NCI-H460 (cell line): Measurements from ENCODE around the gene TRPT1. TPM values are rescaled to one million over a fixed set of nuclear protein-coding genes. Genes with fewer than 3 reads are reported as not detected.

Experiments
- DNase-seq: peaks from one replicate; pipeline ENCODE4 v3.0.0-alpha.2; 2016; ENCODE audit warnings: low read depth; ENCODE audit errors: extremely low read depth
- total RNA-seq: library from RNA; depleted of rRNA; stranded (reverse); fragments of >200 nt; shearing (Covaris generic); gene quantifications from 2 replicates; pipeline ENCODE4 v1.2.3, GENCODE V29; 2014

TRPT1 gene
- total RNA-seq, 1 experiment from 2014 or later = 14.5 TPM

DNA sequence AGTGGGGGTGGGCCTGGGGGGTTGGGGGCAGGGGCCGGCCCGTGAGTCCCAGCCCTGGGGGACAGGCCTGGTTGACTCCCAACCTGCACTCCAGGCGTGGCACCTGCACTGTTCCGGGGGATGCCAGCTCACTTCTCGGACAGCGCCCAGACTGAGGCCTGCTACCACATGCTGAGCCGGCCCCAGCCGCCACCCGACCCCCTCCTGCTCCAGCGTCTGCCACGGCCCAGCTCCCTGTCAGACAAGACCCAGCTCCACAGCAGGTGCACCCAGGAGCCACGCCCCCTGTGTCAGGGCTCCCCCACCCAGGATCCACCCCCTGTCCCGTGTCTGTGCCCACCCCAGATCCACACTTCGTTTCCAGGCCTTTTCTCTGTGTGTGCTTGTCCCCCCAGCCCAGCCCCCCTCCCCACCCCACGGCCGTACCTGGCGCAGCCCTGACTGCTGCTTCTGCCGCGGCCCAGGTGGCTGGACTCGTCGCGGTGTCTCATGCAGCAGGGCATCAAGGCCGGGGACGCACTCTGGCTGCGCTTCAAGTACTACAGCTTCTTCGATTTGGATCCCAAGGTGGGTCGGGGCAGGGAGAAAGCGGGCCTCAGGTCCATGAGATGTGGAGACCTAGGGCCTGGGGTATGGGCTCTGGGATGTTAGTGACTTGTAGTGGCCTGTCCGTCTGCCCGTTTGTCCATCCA is 14.7 kb downstream of the TRPT1 start:
- DNase-seq = no peak

DNA sequence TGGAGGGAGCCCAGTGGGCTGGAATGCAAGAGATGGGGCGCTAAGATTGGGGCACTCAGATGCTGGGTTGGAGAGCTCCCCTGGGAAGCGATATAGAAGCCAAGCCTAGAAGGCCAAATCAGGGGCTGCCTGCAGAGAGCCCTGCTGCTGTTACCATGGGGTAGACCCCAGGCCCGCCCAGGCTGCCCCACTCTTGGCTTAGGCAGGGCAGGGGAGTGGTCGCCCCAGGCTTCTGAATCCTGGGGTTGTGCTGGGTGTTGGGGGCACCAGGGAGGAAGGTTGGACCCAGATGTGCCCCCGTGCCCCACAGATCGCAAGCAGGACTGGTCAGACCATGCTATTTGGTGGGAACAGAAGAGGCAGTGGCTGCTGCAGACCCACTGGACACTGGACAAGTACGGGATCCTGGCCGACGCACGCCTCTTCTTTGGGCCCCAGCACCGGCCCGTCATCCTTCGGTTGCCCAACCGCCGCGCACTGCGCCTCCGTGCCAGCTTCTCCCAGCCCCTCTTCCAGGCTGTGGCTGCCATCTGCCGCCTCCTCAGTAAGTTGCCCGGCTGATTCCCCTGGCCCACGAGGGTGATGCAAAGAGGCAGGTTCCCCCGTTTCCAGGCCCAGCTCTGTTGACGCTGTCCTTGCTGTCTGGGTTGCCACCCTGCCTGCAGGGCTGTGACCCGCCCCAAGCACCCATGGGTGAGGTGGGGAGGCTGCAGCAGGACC is 15.5 kb downstream of the TRPT1 start:
- no peak for DNase-seq

DNA sequence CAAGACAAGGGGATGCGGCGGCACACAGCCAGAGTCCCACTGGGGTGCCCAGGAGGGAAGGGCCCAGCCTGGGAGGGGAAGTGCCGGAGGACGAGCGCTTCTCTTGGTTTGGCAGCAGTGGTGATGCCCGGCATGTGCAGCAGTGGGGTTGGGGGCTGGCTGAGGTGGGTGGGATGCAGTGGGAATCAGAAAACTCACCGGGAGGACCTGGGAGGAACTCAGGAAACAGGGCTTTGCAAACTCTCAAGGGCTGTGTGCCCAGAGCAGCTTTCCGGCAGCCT is 16.5 kb downstream of the TRPT1 start:
- no peak for DNase-seq

DNA sequence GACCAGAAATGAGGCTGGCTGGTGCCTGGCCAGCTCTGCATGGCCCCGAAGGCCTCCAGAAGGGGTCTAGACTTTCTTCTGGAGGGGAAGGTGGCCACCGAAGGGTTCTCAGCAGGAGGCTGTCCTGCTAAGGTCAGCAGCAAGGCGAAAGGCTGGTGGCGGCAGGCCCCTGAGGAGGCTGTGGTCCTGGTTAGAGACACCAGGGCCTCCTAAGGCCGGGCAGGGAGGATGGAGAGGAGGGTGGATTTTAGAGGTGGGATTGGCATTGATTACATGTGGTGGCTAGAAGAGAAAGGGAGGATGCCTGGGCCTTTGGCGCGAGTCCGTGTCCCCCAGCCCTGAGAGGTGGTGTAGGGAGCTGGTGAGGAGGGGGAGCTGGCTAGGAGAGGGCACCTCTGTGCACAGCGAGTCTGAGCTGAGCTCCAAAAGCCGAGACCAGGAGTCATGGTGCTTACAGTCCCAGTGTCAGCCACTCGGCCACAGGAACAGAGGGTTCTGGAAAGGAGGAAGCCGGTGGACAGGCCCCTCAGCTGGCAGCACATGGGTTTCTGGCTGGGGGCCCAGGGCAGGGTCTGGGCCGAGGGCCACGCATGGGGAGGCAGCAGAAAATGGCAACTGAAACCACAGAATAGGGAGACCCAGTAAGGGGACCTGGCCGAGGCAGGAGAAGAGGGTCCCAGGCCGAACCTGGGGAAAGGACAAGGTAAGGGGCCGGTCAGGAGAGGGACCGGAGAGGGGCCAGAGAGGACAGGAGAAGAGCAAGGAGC is 17.0 kb downstream of the TRPT1 start:
- no peak for DNase-seq

DNA sequence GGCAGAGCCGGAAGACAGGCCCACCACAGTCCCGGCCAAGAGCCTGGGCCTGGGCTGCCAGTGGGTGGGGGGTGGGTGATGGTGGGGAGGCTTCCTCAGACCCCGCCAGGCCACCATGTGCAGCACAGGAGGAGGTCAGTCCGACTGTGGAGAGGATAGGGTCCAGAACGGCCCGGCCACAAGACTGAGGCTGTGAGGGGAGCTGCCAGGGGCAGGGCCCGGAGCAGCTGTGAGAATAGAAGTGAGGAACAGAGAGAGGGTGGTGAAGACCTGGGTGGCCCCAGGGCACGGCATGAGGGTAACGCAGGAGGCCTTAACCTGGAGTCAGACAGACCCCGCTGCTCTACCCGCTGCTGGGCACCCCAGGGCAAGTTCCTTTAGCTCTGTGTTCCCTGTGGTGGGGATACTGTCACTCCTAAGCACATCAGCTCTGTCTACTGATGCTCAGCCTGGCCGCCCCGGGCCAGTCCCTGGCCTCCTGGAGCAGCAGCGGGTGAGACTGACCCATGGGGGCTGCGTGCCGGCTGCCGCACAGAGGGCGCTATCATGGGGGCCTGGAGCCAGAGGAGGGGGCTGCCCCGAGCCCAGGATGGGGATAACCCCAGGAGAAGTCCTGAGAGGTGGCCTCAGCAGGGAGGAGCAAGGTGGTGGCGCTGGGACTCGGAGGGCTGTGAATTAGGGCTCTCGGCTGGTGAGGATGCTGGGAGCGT is 17.7 kb downstream of the TRPT1 start:
- no peak for DNase-seq

DNA sequence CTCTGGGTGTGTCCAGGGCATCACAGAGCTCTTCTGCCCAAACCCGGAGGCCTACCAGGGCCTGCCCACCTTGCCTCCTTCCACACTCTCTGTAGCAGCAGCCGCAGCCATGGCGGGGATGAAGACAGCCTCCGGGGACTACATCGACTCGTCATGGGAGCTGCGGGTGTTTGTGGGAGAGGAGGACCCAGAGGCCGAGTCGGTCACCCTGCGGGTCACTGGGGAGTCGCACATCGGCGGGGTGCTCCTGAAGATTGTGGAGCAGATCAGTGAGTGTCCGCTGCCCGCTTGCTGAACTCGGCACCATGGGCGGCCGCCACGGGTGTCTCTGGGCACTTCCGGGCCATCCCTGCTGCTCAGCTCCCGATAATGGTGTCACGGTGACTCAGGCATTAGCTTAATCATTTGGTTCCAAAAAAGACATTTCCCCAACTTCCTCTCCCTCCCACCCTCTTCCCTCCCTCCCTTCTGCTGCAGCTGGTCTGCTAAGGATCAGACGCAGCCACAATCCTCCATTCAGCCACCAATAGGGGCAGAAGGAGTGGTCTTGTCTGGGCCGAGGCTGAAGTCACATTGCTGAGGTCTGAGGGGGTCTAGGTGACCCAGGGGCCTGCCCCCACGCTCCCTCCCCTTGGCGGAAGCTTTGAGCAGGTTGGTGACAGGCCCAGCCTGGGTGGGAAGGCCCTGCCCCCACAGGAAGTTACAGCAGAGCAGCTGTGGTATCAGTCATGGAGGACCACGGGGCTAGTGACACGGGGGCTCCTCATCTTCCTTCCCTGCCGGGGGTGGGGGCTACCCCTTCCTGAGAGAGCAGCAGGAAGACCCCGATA is 18.5 kb downstream of the TRPT1 start:
- DNase-seq = peak; percentile 52

DNA sequence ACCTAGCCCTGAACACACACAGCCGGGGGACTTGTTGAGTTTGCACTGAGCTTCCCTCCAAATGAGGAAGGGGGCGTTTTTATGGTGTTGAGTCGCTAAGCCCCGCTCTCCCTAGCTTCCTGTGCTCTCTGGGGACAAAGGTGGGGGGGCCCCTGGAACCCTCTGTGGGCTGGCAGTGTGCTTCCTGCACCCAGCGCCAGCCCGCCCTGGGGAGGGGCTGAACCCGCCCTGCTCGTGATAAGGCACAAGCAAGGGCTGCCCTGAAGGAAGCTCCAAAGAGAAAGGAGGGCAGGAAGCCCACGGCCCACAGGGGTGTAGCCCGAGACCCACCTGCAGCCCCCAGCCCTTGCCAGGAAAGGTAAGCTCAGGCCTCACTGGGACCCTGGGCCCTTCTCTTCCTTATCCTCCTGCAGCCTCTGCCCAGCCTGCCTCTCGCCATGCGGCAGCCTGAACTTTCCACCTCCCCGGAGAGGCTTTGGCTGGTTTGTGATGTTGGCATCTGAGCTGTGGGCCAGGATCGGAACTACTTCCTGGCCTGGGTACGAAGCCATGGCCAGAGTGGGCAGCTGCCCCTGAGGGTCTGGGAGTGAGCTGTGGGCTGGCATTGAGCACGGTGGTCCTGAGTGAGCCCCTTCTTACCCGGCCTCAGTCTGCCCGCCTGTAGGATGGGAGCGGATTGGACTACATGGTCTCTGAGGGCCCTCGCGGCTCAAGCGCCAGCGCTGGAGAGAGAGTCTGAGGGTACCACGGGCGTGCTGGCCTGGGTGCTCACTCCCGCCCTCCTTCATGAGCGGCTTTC is 19.3 kb downstream of the TRPT1 start, which contains the start of gene FERMT3:
TSS of gene FERMT3 (plus strand) at position 265 of the 799 bp plus-strand sequence. CDS start 644 bp downstream, outside the sequence.
- no peak for DNase-seq

DNA sequence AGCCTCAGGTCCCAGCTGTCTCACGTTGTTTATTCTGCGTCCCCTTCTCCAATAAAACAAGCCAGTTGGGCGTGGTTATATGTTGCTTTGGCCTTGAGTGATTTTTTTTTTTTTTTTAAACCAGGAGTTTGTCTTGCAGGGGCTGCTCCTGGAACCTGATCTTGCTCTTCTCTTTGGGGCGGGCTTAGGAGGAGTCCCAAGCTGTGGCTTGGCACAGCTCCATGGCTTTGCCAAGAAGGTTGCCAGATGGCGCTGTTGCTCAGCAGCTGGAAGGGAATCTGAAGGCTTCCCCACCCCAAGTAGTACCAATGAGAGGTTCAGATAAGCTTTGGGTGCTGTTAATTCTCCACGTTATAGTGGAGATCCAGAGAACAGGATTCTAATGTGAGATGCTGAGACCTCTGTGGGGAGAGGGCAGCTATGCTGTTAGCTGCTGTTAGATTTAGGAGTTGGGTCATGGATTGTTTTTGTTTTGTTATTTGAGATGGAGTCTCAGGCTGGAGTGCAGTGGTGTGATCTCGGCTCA is 21.5 kb downstream of the TRPT1 start:
- DNase-seq = peak; percentile 88

DNA sequence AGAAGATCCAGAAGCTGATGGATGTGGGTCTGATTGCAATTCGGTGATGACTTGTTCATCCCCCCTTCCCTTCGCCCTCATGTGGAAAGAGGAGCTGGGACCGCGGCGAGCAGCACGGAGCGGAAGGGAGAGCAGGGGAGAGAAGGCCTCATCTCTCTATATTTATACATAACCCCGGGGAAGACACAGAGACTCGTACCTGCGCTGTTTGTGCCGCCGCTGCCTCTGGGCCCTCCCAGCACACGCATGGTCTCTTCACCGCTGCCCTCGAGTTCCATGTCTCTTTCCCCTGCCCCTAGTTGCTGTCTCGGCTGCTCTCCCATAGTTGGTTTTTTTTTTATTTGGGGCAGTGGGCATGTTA is 21.9 kb downstream of the TRPT1 start:
- no peak for DNase-seq

DNA sequence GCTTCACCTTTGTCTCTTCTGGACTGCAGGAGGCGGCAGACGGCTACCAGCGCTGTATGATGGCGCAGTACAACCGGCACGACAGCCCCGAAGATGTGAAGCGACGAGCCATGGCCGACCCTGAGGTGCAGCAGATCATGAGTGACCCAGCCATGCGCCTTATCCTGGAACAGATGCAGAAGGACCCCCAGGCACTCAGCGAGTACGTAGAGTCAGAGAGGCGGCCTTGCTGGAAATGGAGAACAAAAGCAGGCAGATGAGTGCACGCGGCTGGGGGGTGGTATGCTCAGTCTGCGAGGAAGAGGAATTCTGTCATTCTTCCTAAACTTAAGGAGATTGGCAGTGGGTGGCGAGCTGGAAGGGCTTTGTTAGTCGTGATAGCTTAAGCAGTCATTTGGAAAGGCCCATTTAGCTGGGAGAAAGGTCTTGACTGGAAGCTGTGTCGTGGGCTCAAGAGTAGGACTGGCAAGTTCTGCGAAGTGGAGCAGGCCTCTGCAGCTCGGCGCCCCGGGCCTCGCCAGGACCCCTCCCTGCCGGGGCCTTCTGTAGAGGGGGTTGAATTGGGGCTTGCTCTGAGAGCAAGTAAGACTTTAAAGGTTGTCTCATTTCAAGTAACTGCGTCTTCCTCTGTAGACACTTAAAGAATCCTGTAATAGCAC is 22.4 kb downstream of the TRPT1 start:
- DNase-seq = no peak

DNA sequence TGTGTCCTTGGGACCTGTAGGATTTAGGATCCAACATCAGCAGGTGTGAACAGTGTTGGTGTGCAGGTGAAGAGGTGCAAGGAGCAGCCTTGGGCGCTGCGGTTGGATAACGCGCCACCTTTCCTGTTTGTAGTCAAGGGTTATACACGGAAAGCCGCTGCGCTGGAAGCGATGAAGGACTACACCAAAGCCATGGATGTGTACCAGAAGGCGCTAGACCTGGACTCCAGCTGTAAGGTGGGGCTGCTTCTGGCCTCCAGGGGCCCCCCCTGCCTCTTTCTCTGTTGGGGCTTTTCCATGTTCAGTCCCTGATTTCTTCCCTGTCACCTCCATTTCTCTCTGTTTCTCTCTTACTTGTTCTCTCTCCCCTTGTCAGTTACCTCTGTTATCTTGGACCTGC is 23.0 kb downstream of the TRPT1 start:
- no peak for DNase-seq

DNA sequence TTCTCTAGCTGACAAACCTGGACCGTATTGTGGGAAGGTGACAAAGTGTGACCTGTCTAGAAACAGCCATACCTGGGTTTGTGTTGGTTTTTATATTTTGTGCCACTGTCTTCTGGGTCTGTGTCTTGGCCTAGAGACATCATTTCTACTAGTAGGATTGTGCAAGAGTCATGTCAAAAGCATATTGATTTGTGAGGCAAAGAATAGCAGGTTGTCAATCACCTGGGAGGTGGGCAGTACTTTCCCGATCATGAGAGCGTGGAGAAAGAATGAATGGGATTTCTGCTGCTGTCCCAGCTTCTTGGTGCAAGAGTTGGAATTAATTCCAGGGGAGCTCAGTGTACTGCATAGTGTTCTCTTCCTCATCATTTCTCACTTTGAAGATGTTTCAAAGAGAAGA is 24.4 kb downstream of the TRPT1 start:
- no peak for DNase-seq

DNA sequence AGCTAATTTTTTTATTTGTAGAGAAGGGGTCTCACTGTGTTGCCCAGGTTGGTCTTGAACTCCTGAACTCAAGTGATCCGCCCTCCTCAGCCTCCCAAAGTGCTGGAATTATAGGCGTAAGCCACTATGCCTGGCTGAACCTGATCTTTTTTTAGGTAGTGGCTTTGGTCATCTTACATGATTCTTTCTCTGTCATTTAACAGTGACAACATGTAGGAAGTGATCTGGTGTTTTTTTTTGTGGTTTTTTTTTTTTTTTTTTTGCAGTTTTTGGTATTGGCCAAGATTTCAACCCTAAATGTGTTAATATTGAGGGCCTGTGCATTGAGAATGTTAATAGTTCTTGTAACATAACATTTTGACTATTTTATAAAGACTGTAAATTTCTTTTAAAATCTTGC is 27.5 kb downstream of the TRPT1 start:
- no peak for DNase-seq

DNA sequence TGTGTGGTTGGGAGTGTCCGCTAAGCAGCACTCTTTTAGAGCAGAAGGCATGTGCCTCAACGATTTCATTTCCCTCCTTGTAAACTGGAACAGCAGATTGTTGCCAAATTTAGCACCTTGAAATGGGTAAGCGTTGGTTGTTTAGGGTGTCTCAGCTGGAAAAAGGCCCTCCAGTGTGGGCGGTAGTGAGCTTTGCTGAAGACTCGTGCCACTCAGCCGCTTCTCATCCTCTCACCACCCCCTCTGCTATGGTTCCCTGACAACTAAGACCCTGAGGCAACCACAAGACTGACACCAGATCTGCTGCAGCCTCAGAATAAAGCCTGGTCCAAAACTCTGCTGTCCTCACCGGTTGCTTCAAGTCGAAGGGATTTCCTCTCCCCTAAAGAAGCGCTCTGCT is 29.4 kb downstream of the TRPT1 start:
- no peak for DNase-seq

DNA sequence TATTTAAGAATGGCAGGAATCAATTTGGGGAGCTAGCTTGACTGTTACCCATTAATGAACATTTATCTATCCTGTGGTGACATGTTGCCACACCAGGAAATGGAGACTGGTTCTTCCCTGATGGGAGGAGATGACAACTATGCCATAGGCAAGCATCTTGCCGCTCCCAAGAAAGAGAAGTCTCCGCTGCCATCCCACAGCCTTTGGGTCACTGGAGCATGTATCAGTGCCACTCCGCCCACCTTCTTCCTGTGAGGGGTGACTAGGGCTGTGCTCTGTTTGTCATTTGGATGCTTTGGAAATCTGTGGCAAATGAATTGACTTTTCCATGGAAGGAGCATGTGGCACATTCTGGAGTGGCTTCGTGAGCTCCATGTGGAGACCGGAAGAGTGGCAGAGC is 33.6 kb downstream of the TRPT1 start:
- no peak for DNase-seq

DNA sequence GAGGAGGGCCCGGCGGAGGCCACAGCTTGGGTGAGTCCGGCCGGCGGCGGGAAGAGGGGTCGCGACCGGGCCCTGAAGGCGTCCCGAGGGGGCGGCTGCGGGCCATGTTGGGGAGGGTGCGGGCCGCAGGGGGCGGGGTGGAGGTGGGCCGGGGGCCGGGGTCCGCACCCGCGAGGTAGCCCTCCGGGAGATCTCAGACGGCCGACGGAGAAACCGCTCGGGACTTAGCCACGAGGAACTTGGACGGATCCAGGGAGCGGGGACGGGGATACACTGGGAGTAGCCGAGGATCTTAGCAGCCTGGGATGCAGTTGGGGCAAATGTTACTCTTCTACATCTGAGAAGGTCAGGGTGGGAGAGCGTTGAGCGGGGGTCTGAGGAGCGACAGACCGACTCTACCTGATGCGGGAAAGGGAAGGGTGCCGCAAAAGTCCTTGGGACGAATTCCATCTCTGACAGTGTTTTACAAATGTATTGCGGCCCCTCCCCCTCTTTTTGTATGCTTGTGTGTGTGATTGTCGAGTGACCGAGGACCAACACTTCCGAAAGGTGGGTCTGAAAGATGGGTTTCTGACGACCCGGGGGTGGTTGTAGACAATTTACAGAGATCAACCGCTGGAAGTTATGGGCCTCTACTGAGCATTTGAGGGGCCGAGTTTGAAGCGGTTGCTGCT is 39.4 kb downstream of the TRPT1 start:
- no peak for DNase-seq

DNA sequence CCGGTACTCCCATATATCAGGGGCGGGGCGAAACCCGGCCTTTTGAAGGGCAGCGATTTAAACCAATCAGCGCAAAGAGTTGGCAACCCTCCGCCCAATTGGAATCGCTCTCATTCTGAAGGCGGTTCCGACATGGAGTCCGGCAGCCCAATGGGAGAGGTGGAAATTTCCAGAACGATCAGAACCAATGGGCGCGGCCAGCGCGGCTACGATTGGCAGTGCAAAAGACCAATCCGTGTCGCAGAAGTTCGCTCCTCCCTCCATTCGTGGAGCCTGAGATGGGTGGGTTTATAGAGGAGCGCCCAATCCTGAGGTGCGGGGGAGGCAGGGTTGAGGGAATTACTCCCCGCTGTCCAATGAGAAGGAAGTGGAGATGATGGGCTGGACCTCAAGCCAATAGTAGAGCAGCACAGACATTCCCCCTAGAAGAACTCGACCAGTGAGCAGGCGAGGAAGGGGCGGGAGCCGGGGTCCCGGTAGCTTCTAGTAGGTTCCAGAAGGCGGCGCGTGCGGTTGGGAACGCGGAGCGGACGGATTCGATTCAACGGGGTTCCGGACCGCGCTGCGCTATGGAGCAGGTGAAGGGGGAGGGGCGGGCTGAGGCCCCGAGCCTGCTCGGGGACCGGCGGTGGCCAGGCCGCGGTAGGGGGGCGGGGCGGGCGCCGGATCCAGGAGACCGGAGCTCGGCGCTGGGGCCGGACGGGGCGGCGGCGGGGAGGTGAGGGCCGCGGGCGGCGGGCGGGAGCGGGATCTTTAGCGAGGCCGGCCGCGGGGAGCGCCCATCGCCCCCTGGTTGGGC is 40.1 kb downstream of the TRPT1 start, which contains the start of gene STIP1:
TSS of gene STIP1 (plus strand) at position 479 of the 799 bp plus-strand sequence. CDS start at position 570, 91 bp downstream.
- DNase-seq = peak; percentile 99
